Measurements from ENCODE around the gene NAV1. TPM values are rescaled to one million over a fixed set of nuclear protein-coding genes. Genes with fewer than 3 reads are reported as not detected.

NAV1 gene
- total and polyA plus RNA-seq, 2 of the 8 experiments (the other 6 are each of a cell fraction or from before 2014, with no cell fraction given): 9.9 to 42.7 TPM

GRCh38 chr1:201491896-201492511, 46.9 kb upstream of the NAV1 start:
- no peak overlapping the region for H3K27ac ChIP-seq (ENCODE audit: low read depth, low read length)
- DNase-seq (ENCODE audit: low read depth in 1 of 2, low spot score in 2 of 2): no peak
- no peak overlapping the region for H3K56ac ChIP-seq (replicated peaks; ENCODE audit: insufficient read length, low read depth, low read length)
- no peaks in the 10 kb centered on the region for H3K36me3 ChIP-seq (ENCODE audit: control insufficient read depth in 2 of 4, insufficient read depth in 4 of 4, low read length in 3 of 4)
- H3K27me3 ChIP-seq (replicated peaks in 1 of 4; ENCODE audit: control insufficient read depth in 3 of 4, extremely low read depth in 1 of 4, insufficient read depth in 3 of 4, low read length in 3 of 4): no peaks in the 10 kb centered on the region
- ChIA-PET CTCF (ENCODE audit: partially characterized antibody) (interaction anchor here (0.6 to 27.5 kb wide), 11 partner anchors 7 to 305 kb away, joined by 3 to 929 read pairs (median 3); partner anchors contain the start of genes CSRP1 and NAV1), POLR2A (ENCODE audit: partially characterized antibody) (interaction anchor here (0.6 kb wide), 1 partner anchor 31 kb away, joined by 4 read pairs; no protein-coding TSS in a partner anchor)
- no peak overlapping the region for H3K18ac ChIP-seq (ENCODE audit: extremely low read depth, low read length)
- no peak for TF ChIP-seq CTBP2 (IDR thresholded peaks at IDR 0.05; ENCODE audit: borderline replicate concordance, insufficient read depth, insufficient read length, low read length)
- no peak for TF ChIP-seq POLR2A (IDR thresholded peaks at IDR 0.05; ENCODE audit: control extremely low read depth in 1 of 2, low read depth in 2 of 2, low read length in 2 of 2)
- no peak for TF ChIP-seq TAF7 (optimal IDR thresholded peaks at IDR 0.05; ENCODE audit: borderline replicate concordance, low read depth, low read length)
- TF ChIP-seq CHD2 (IDR thresholded peaks at IDR 0.05; ENCODE audit: low read length): no peak
- no peak for TF ChIP-seq MAFK (IDR thresholded peaks at IDR 0.05; ENCODE audit: low read depth, low read length)
- no peak overlapping the region for H2AK5ac ChIP-seq (ENCODE audit: low read depth, low read length)
- no peaks in the 10 kb centered on the region for H3K79me2 ChIP-seq (ENCODE audit: control insufficient read depth in 1 of 2, insufficient read depth in 2 of 2, low read length in 2 of 2)
- no peaks in the 10 kb centered on the region for H4K20me1 ChIP-seq (replicated peaks in 1 of 2; ENCODE audit: control insufficient read depth in 1 of 2, insufficient read depth in 2 of 2, low read length in 2 of 2)
- peaks cover 0 to 3% (median 0%) of the 10 kb centered on the region in 4 experiments; a peak in 2 of 7 replicates for H3K4me1 ChIP-seq (replicated peaks in 1 of 4; ENCODE audit: control insufficient read depth in 3 of 4, insufficient read depth in 4 of 4, low read length in 3 of 4)
- H2BK120ac ChIP-seq (replicated peaks; ENCODE audit: low read depth, low read length): no peak overlapping the region
- H3K4me2 ChIP-seq (ENCODE audit: insufficient read depth in 1 of 2, low read depth in 2 of 2, low read length in 2 of 2): no peak overlapping the region
- no peak overlapping the region for H2BK5ac ChIP-seq (ENCODE audit: low read depth, low read length)
- no peaks in the 10 kb centered on the region for H3K9me3 ChIP-seq (ENCODE audit: insufficient read depth in 2 of 2, low read depth in 1 of 2, low read length in 1 of 2)
- no peak overlapping the region for H3K4ac ChIP-seq (replicated peaks; ENCODE audit: insufficient read length, low read depth, low read length)
- 92% methylated on average over 3 of the region's 3 CpGs; no CpG with 5 or more reads in 1 of the 2 experiments for WGBS, 2 experiments (ENCODE audit: extremely low coverage in 1 of 2, insufficient coverage in 1 of 2, insufficient read length in 1 of 2, insufficient replicate concordance in 2 of 2, low coverage in 1 of 2, low lambda C conversion rate in 2 of 2, missing lambda C conversion rate in 1 of 2)
- no peak overlapping the region for H3K23ac ChIP-seq (ENCODE audit: insufficient read length)
- H3K79me1 ChIP-seq (ENCODE audit: low read depth, low read length): no peaks in the 10 kb centered on the region
- no peak overlapping the region for H3K9ac ChIP-seq (replicated peaks in 1 of 4; ENCODE audit: extremely low read depth in 1 of 4, low read depth in 3 of 4, low read length in 3 of 4)
- H2BK12ac ChIP-seq (ENCODE audit: low read depth, low read length): no peak overlapping the region
- FAIRE-seq: no peak
- no peak overlapping the region for H3K4me3 ChIP-seq (ENCODE audit: extremely low read depth in 1 of 4, insufficient read depth in 2 of 4, low read depth in 3 of 4, low read length in 4 of 4)
- H2AFZ ChIP-seq (ENCODE audit: low read length): no peak overlapping the region
- no peak overlapping the region for H4K8ac ChIP-seq (ENCODE audit: extremely low read depth, insufficient read depth, low read length)
- H2BK15ac ChIP-seq (ENCODE audit: low read length): no peak overlapping the region
- H3K14ac ChIP-seq (ENCODE audit: insufficient read length): no peak overlapping the region
- no peaks in the 10 kb centered on the region for H3K23me2 ChIP-seq (ENCODE audit: low read depth, low read length)
- H2BK20ac ChIP-seq (ENCODE audit: low read length): no peak overlapping the region
- no peak overlapping the region for H4K91ac ChIP-seq (replicated peaks; ENCODE audit: insufficient read length, low read length)
- no peak overlapping the region for H4K5ac ChIP-seq (ENCODE audit: insufficient read length, low read depth, low read length)

All from H1 (cell line).